Keratinocyte (primary cell): ENCODE data around the gene VKORC1. TPM values are rescaled to one million over a fixed set of nuclear protein-coding genes. Genes with fewer than 3 reads are reported as not detected.
"Not testable (repeated sequence)": the region's sequence is repeated elsewhere in the genome, so short reads cannot be mapped to it uniquely, and the experiment has no call there.

Source experiments
- DNase-seq: peaks from one replicate; pipeline ENCODE4 v3.0.0-alpha.2; 2011; ENCODE audit warnings: low read depth, missing footprints, low spot score
- FAIRE-seq: peaks from 2 replicates; lab custom pipeline; 2011; peaks lifted over from hg19 to GRCh38; lab: Jason Lieb, UNC
- H2AFZ ChIP-seq: 2 replicates; pipeline ENCODE4 v1.6.0; 2012; ENCODE audit warnings: low read length, control low read depth, inconsistent platforms; ENCODE audit not compliant: control insufficient read depth
- H3K27ac ChIP-seq: 2 replicates; pipeline ENCODE4 v1.5.1; 2011; ENCODE audit warnings: low read length; ENCODE audit not compliant: control insufficient read depth, insufficient read depth
- H3K27me3 ChIP-seq: 3 replicates; pipeline ENCODE4 v1.6.0; 2011; ENCODE audit warnings: low read length; ENCODE audit not compliant: control insufficient read depth, insufficient read depth; ENCODE audit errors: extremely low read depth
- H3K36me3 ChIP-seq, 2 experiments: 2 replicates in 1 of 2; 3 replicates in 1 of 2; pipeline ENCODE4 v1.5.1; 2011; ENCODE audit warnings: low read length in 2 of 2, mild to moderate bottlenecking in 1 of 2; ENCODE audit not compliant: control insufficient read depth in 2 of 2, insufficient read depth in 2 of 2; ENCODE audit errors: extremely low read depth in 1 of 2
- H3K4me1 ChIP-seq: 3 replicates; pipeline ENCODE4 v1.5.1; 2011; ENCODE audit warnings: low read length; ENCODE audit not compliant: control insufficient read depth, insufficient read depth; ENCODE audit errors: extremely low read depth
- H3K4me2 ChIP-seq: 3 replicates; pipeline ENCODE4 v1.6.0; 2011; ENCODE audit warnings: low read depth, low read length; ENCODE audit not compliant: control insufficient read depth, insufficient read depth; ENCODE audit errors: extremely low read depth
- H3K4me3 ChIP-seq, 3 experiments: fragments of 200-600 bp in 1 of 3; sonication (generic) in 1 of 3; 2 replicates in 2 of 3; 3 replicates in 1 of 3; pipeline ENCODE4 v1.5.1; 2011 to 2016; ENCODE audit warnings: low read length in 3 of 3, mild to moderate bottlenecking in 3 of 3, control low read depth in 2 of 3, inconsistent platforms in 1 of 3, low read depth in 1 of 3, mixed read lengths in 1 of 3, mixed run types in 1 of 3, moderate library complexity in 1 of 3; ENCODE audit not compliant: control insufficient read depth in 2 of 3, insufficient read depth in 2 of 3; ENCODE audit errors: extremely low read depth in 1 of 3
- H3K79me2 ChIP-seq: 2 replicates; pipeline ENCODE4 v1.6.0; 2012; ENCODE audit warnings: low read length; ENCODE audit not compliant: control insufficient read depth, insufficient read depth
- H3K9ac ChIP-seq: 3 replicates; pipeline ENCODE4 v1.6.0; 2011; ENCODE audit warnings: low read length; ENCODE audit not compliant: control insufficient read depth, insufficient read depth; ENCODE audit errors: extremely low read depth
- H3K9me1 ChIP-seq: 3 replicates; pipeline ENCODE4 v1.6.0; 2011; ENCODE audit warnings: low read length; ENCODE audit not compliant: control insufficient read depth, insufficient read depth; ENCODE audit errors: extremely low read depth
- H3K9me3 ChIP-seq: 2 replicates; pipeline ENCODE4 v1.5.1; 2012; ENCODE audit warnings: low read depth, low read length; ENCODE audit not compliant: control insufficient read depth
- H4K20me1 ChIP-seq: 3 replicates; pipeline ENCODE4 v1.6.0; 2011; ENCODE audit warnings: low read length; ENCODE audit not compliant: control insufficient read depth, insufficient read depth; ENCODE audit errors: extremely low read depth
- EZH2 ChIP-seq: IDR thresholded peaks from one replicate; pipeline ENCODE4 v1.6.1; 2012; ENCODE audit warnings: inconsistent platforms, mild to moderate bottlenecking, low read length, moderate library complexity
- dilution Hi-C: fragments of 300-500 bp; cut with MboI; formaldehyde crosslinking; loops from one replicate; pipeline ENCODE4 v1.7.0; 2020; ENCODE audit warnings: low sequenced_read_pairs; ENCODE audit not compliant: extremely low pct_ligation_motif_present
- polyA plus RNA-seq, 5 experiments: library from polyadenylated mRNA; depleted of rRNA in 3 of 5; stranded (reverse) in 3 of 5; stranded (forward) in 1 of 5; unstranded in 1 of 5; fragments of >200 nt; gene quantifications; 1 replicate in 1 of 5; 2 replicates in 3 of 5; 3 replicates in 1 of 5; pipeline versions ENCODE4 v1.2.1 to v1.2.3, GENCODE V29; 2011 to 2012; ENCODE audit warnings: missing spikeins in 2 of 5, low read depth in 1 of 5, low replicate concordance in 1 of 5
- TF ChIP-seq, protein P1 (sequence below), 3 experiments: IDR thresholded peaks in 1 of 3; conservative IDR thresholded peaks in 1 of 3; optimal IDR thresholded peaks in 1 of 3; 2 replicates in 2 of 3; 3 replicates in 1 of 3; pipeline versions ENCODE3 to v1.5.1; 2011; ENCODE audit warnings: low read length in 3 of 3, mild to moderate bottlenecking in 3 of 3, moderate library complexity in 2 of 3, control low read depth in 1 of 3, inconsistent platforms in 1 of 3; ENCODE audit not compliant: insufficient read depth in 2 of 3; ENCODE audit errors: extremely low read depth in 1 of 3

The VKORC1 gene
- polyA plus RNA-seq, 1 donor (not counting 4 experiments of a cell fraction or from before 2014, with no cell fraction given) = 73.6 TPM

DNA sequence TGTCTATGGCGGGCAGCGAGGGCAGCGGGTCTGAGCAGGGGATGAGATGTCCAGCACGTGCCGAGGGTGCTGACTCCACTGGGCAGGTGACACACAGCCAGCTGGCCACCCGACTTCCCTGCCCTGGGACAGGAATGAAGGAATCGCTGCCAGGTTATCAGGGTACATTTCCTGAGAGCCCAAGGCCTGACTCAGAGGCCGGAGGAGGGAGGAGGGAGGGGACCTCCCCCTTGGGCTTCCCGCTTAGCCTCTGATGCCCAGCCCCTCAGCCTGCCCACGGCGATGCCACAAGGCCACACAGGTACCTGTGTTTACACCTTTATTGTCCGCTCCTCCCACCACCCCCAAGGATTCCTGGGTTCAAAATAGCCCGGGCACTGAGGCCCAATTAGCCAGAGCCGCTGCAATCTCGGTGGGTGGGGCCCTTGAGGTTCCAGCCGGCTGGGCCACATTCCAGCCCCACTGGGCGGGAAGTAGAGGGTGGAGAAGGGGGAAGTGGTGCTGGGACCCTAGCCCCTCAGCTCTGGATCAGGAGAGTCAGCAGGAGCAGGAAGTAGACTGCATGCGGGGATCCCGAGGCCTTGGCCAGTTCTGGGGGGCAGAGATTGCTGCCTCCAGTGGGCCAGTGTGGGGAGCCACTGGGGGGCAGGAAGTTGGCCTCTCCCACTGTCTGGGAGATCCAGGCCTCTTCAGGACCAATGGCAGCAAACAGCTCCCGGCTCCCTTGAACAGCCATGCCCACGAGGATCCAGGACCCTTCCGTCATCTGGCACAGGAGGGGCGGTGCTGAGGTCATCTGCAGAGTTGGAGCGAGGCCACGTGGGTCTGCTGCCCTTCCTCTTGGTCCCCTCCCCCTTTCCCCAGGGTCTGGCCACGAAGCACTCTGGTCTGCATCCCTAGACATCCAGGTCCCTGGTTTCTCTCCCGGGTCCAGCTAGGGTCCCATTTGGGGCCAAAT is 44.3 kb upstream of the VKORC1 start:
- no peaks in the 10 kb centered on the region for H3K27me3 ChIP-seq
- TF ChIP-seq EZH2 = no peak
- TF ChIP-seq, protein P1, sequence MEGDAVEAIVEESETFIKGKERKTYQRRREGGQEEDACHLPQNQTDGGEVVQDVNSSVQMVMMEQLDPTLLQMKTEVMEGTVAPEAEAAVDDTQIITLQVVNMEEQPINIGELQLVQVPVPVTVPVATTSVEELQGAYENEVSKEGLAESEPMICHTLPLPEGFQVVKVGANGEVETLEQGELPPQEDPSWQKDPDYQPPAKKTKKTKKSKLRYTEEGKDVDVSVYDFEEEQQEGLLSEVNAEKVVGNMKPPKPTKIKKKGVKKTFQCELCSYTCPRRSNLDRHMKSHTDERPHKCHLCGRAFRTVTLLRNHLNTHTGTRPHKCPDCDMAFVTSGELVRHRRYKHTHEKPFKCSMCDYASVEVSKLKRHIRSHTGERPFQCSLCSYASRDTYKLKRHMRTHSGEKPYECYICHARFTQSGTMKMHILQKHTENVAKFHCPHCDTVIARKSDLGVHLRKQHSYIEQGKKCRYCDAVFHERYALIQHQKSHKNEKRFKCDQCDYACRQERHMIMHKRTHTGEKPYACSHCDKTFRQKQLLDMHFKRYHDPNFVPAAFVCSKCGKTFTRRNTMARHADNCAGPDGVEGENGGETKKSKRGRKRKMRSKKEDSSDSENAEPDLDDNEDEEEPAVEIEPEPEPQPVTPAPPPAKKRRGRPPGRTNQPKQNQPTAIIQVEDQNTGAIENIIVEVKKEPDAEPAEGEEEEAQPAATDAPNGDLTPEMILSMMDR (optimal IDR thresholded peaks at IDR 0.05 in 1 of 3, IDR thresholded peaks at IDR 0.05 in 1 of 3, conservative IDR thresholded peaks at IDR 0.05 in 1 of 3; ENCODE audit: extremely low read depth in 1 of 3, insufficient read depth in 2 of 3, low read length in 3 of 3) = no peak
- H3K4me3 ChIP-seq = peak overlapping the region in 2 of 3 experiments; percentile 21 to 30
- peak; percentile 75 for DNase-seq
- H4K20me1 ChIP-seq = peaks cover 1% of the 10 kb centered on the region
- H3K9me3 ChIP-seq = no peaks in the 10 kb centered on the region
- peak overlapping the region; percentile 68 for H3K27ac ChIP-seq
- dilution Hi-C loops = no loop called here
- peak overlapping the region; percentile 63 for H3K4me2 ChIP-seq
- H3K9me1 ChIP-seq = peaks cover 3% of the 10 kb centered on the region
- H3K79me2 ChIP-seq = peaks cover 14% of the 10 kb centered on the region
- H3K36me3 ChIP-seq = no peaks in the 10 kb centered on the region
- FAIRE-seq = peak; percentile 84
- H2AFZ ChIP-seq = peak overlapping the region; percentile 50
- peak overlapping the region; percentile 43 for H3K9ac ChIP-seq
- H3K4me1 ChIP-seq = peaks cover 49% of the 10 kb centered on the region

DNA sequence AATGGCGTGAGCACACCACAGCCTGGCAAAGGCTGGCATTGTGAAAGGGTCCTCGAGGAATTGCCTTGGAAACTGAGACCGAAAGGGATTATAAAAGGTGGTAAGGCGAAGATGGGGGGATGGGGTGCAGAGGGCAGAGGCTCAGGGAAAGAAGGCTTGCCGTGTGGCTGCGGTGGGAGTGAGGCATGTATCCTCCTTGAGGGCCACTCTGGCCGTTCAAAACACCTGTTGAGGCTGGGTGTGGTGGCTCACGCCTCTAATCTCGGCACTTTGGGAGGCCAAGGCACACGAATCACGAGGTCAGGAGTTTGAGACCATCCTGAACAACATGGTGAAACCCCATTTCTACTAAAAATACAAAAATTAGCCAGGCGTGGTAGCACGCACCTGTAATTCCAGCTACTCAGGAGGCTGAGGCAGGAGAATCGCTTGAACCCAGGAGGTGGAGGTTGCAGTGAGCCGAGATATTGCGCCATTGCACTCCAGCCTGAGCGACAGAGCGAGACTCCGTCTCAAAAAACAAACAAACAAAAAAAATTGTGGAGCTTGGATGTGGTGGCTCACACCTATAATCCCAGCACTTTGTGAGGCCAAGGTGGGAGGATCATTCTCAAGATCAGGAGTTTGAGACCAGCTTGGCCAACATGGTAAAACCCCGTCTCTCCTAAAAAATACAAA is 42.4 kb upstream of the VKORC1 start:
- H3K9me3 ChIP-seq, DNase-seq, H3K9me1 ChIP-seq, H4K20me1 ChIP-seq, H2AFZ ChIP-seq, H3K27me3 ChIP-seq, H3K9ac ChIP-seq, FAIRE-seq, dilution Hi-C loops, H3K4me2 ChIP-seq, H3K4me3 ChIP-seq, H3K27ac ChIP-seq: not testable (repeated sequence)
- H3K79me2 ChIP-seq = peaks cover 29% of the 10 kb centered on the region
- H3K4me1 ChIP-seq = peaks cover 64% of the 10 kb centered on the region
- H3K36me3 ChIP-seq = peaks cover 9 to 13% of the 10 kb centered on the region in 2 experiments
